HepG2 (cell line): ENCODE measurements around the gene TENM3. TPM values are rescaled to one million over a fixed set of nuclear protein-coding genes. Genes with fewer than 3 reads are reported as not detected.

Source experiments
- ATAC-seq: fragments of 200-7000 bp; cut with Tn5 transposase; 3 replicates; pipeline ENCODE4 v1.9.1; 2020; ENCODE audit warnings: mild to moderate bottlenecking, moderate library complexity
- BruUV-seq: library from RNA; stranded (reverse); fragments of 400-500 nt; replicated peaks from 2 replicates; lab custom pipeline; 2021; lab: Mats Ljungman, UMichigan
- CTCF ChIA-PET: fragments of 300-600 bp; formaldehyde crosslinking; extraction: SDS; loops from one replicate; lab custom pipeline; 2021; ENCODE audit warnings: low total read pairs, inconsistent platforms, low intra/inter-chr PET ratio; lab: Yijun Ruan, JAX
- POLR2A ChIA-PET: fragments of 350-600 bp; sonication (Branson Sonifier 250); formaldehyde crosslinking; loops from one replicate; lab custom pipeline; 2020; ENCODE audit warnings: antibody characterized with exemption, inconsistent platforms; lab: Yijun Ruan, JAX
- DNase-seq: peaks from one replicate; pipeline ENCODE4 v3.0.0-alpha.2; 2015; ENCODE audit warnings: low spot score
- FAIRE-seq: peaks from 3 replicates; lab custom pipeline; 2011; peaks lifted over from hg19 to GRCh38; lab: Jason Lieb, UNC
- H2AFZ ChIP-seq: one replicate; pipeline ENCODE4 v1.6.1; 2011; ENCODE audit warnings: low read length, inconsistent platforms
- H3K27ac ChIP-seq: fragments of 300-600 bp; 3 replicates; pipeline ENCODE4 v1.8.0; 2011; ENCODE audit warnings: mixed run types, mild to moderate bottlenecking, mixed read lengths, low read length, inconsistent platforms; ENCODE audit not compliant: insufficient read depth; ENCODE audit errors: extremely low read length
- H3K27me3 ChIP-seq, 2 experiments: fragments of 200-600 bp in 1 of 2; 2 replicates in 1 of 2; 3 replicates in 1 of 2; pipeline versions ENCODE4 v1.6.0 to v1.8.0; 2011; ENCODE audit warnings: low read length in 2 of 2, mild to moderate bottlenecking in 2 of 2, moderate library complexity in 2 of 2, inconsistent platforms in 1 of 2; ENCODE audit not compliant: insufficient read depth in 2 of 2, control insufficient read depth in 1 of 2
- H3K36me3 ChIP-seq, 2 experiments: fragments of 200-600 bp in 1 of 2; replicated peaks in 1 of 2; 2 replicates in 1 of 2; 3 replicates in 1 of 2; pipeline versions ENCODE4 v1.5.1 to v1.8.0; 2011; ENCODE audit warnings: low read length in 2 of 2, inconsistent platforms in 1 of 2; ENCODE audit not compliant: insufficient read depth in 2 of 2, control insufficient read depth in 1 of 2
- H3K4me1 ChIP-seq: 2 replicates; pipeline ENCODE4 v1.5.1; 2012; ENCODE audit warnings: low read length, inconsistent platforms; ENCODE audit not compliant: insufficient read depth
- H3K4me2 ChIP-seq: 2 replicates; pipeline ENCODE4 v1.6.0; 2011; ENCODE audit warnings: low read depth, low read length, inconsistent platforms
- H3K4me3 ChIP-seq, 3 experiments: fragments of 200-600 bp in 1 of 3; sonication (generic), shearing (Covaris generic) in 1 of 3; replicated peaks in 1 of 3; 2 replicates each; pipeline ENCODE4 v1.5.1; 2011 to 2016; ENCODE audit warnings: low read length in 3 of 3, inconsistent platforms in 2 of 3, low read depth in 2 of 3, mild to moderate bottlenecking in 2 of 3, control low read depth in 1 of 3, mixed read lengths in 1 of 3; ENCODE audit not compliant: insufficient read depth in 1 of 3
- H3K79me2 ChIP-seq: one replicate; pipeline ENCODE4 v1.6.1; 2011; ENCODE audit warnings: low read length, inconsistent platforms; ENCODE audit not compliant: insufficient read depth
- H3K9ac ChIP-seq: 2 replicates; pipeline ENCODE4 v1.6.0; 2011; ENCODE audit warnings: mild to moderate bottlenecking, low read depth, low read length, inconsistent platforms; ENCODE audit not compliant: insufficient read depth
- H3K9me3 ChIP-seq: 2 replicates; pipeline ENCODE4 v1.5.1; 2012; ENCODE audit warnings: mild to moderate bottlenecking, low read length
- H4K20me1 ChIP-seq: 2 replicates; pipeline ENCODE4 v1.6.0; 2011; ENCODE audit warnings: inconsistent platforms, mild to moderate bottlenecking, low read length, moderate library complexity; ENCODE audit not compliant: insufficient read depth
- ARID4A ChIP-seq: sonication (generic); formaldehyde crosslinking; IDR thresholded peaks from 2 replicates; pipeline ENCODE4 v1.5.0; 2020; ENCODE audit warnings: mild to moderate bottlenecking, missing genetic modification reagents, borderline replicate concordance
- CREM ChIP-seq, 2 experiments: sonication (generic) in 1 of 2; formaldehyde crosslinking in 1 of 2; IDR thresholded peaks; 2 replicates each; pipeline versions ENCODE4 v1.4.0 to v1.6.1; 2016 to 2020; ENCODE audit warnings: antibody characterized with exemption in 1 of 2, mild to moderate bottlenecking in 1 of 2, missing genetic modification reagents in 1 of 2
- FOSL2 ChIP-seq: sonication (generic); formaldehyde crosslinking; IDR thresholded peaks from 2 replicates; pipeline ENCODE4 v1.4.0; 2020; ENCODE audit warnings: missing genetic modification reagents
- HCFC1 ChIP-seq: fragments of 150-350 bp; IDR thresholded peaks from 2 replicates; pipeline ENCODE4 v1.6.1; 2014; ENCODE audit warnings: low read depth, low read length
- JUNB ChIP-seq: sonication (generic); formaldehyde crosslinking; IDR thresholded peaks from 2 replicates; pipeline ENCODE4 v1.8.0; 2022; ENCODE audit warnings: missing genetic modification reagents, mild to moderate bottlenecking, borderline replicate concordance
- MTA1 ChIP-seq: sonication (generic); formaldehyde crosslinking; IDR thresholded peaks from 2 replicates; pipeline ENCODE4 v1.4.0; 2020; ENCODE audit warnings: missing genetic modification reagents, mild to moderate bottlenecking, borderline replicate concordance
- PPARG ChIP-seq: conservative IDR thresholded peaks from 2 replicates; pipeline ENCODE4 v1.6.1; 2016; ENCODE audit warnings: missing biosample characterization, missing genetic modification reagents
- SPEN ChIP-seq: sonication (generic); formaldehyde crosslinking; IDR thresholded peaks from 2 replicates; pipeline ENCODE4 v1.5.1; 2020; ENCODE audit warnings: low read depth, mild to moderate bottlenecking, missing genetic modification reagents
- THRA ChIP-seq: sonication (generic); formaldehyde crosslinking; IDR thresholded peaks from 2 replicates; pipeline ENCODE4 v1.4.0; 2020; ENCODE audit warnings: missing genetic modification reagents, borderline replicate concordance
- U2AF2 ChIP-seq: fragments of 200-400 bp; formaldehyde crosslinking; IDR thresholded peaks from 2 replicates; pipeline ENCODE4 v1.6.1; 2017; ENCODE audit warnings: low read depth, mild to moderate bottlenecking, low read length
- XBP1 ChIP-seq: sonication (generic); formaldehyde crosslinking; IDR thresholded peaks from 2 replicates; pipeline ENCODE4 v1.5.0; 2020; ENCODE audit warnings: missing genetic modification reagents
- ZBTB3 ChIP-seq: sonication (generic); formaldehyde crosslinking; IDR thresholded peaks from 2 replicates; pipeline ENCODE4 v1.4.0; 2020; ENCODE audit warnings: low read depth, mild to moderate bottlenecking, moderate library complexity, missing genetic modification reagents, borderline replicate concordance
- ZNF329 ChIP-seq: sonication (generic); formaldehyde crosslinking; IDR thresholded peaks from 2 replicates; pipeline ENCODE4 v1.9.0; 2021; ENCODE audit warnings: low read depth, mild to moderate bottlenecking, missing genetic modification reagents
- ZNF382 ChIP-seq: sonication (generic); formaldehyde crosslinking; IDR thresholded peaks from 2 replicates; pipeline ENCODE4 v1.5.0; 2020; ENCODE audit warnings: missing genetic modification reagents, mild to moderate bottlenecking, borderline replicate concordance
- ZNF616 ChIP-seq: sonication (generic); formaldehyde crosslinking; IDR thresholded peaks from 2 replicates; pipeline ENCODE4 v1.5.0; 2020; ENCODE audit warnings: low read depth, mild to moderate bottlenecking, missing genetic modification reagents
- ZNF75D ChIP-seq: sonication (generic); formaldehyde crosslinking; IDR thresholded peaks from 2 replicates; pipeline ENCODE4 v1.8.1; 2023; ENCODE audit warnings: missing genetic modification reagents, mild to moderate bottlenecking, borderline replicate concordance
- ZUFSP ChIP-seq: sonication (generic); formaldehyde crosslinking; IDR thresholded peaks from 2 replicates; pipeline ENCODE4 v1.9.0; 2021; ENCODE audit warnings: missing genetic modification reagents, mild to moderate bottlenecking, borderline replicate concordance
- WGBS: methylation state at CpG from one replicate; pipeline ENCODE4 v1.1.6; 2017; ENCODE audit warnings: low lambda C conversion rate; 5-methylcytosine and 5-hydroxymethylcytosine counted together
- in situ Hi-C: cut with HindIII; loops from 2 replicates; pipeline ENCODE4 v1.10.0; 2017; ENCODE audit warnings: low pct_unique_long_range_greater_than_20kb; ENCODE audit not compliant: extremely low pct_ligation_motif_present
- intact Hi-C: fragments of 100-400 bp; cut with micrococcal nuclease; formaldehyde crosslinking; loops from one replicate; pipeline ENCODE4 v1.10.0; 2022; ENCODE audit not compliant: unreplicated experiment
- polyA plus RNA-seq, 8 experiments: library from polyadenylated mRNA; depleted of rRNA in 3 of 8; stranded (reverse) in 7 of 8; unstranded in 1 of 8; fragments of >200 nt; fragmentation: Illumina TruSeq in 4 of 8; extraction: Trizol in 4 of 8; gene quantifications; 2 replicates each; pipeline versions ENCODE4 v1.2.1 to v1.2.3, GENCODE V29; 2011 to 2016; ENCODE audit warnings: low read depth in 4 of 8, missing spikeins in 1 of 8, mixed read lengths in 1 of 8; ENCODE audit not compliant: insufficient read depth in 1 of 8
- total RNA-seq, 5 experiments: library from RNA; depleted of rRNA; stranded (reverse); fragments of >200 nt; fragmentation: Illumina TruSeq; extraction: Trizol; gene quantifications; 2 replicates each; pipeline ENCODE4 v1.2.3, GENCODE V29; 2016; ENCODE audit warnings: low read depth in 1 of 5

The TENM3 gene
- total and polyA plus RNA-seq, 2 of the 13 experiments (the other 11 are each of a cell fraction or from before 2014, with no cell fraction given) = 0.04 TPM; not detected in 1

GRCh38 chr4:182400081-182400480 lies 156.9 kb downstream of the TENM3 start (continued):
- no peak for TF ChIP-seq ZUFSP (CRISPR knock-in tag)
- TF ChIP-seq SPEN = no peak
- no peak for TF ChIP-seq ZNF329 (CRISPR knock-in tag)
- no peak for TF ChIP-seq ZBTB3 (CRISPR knock-in tag)
- no peak for TF ChIP-seq THRA (CRISPR knock-in tag)
- no peak for TF ChIP-seq PPARG (CRISPR knock-in tag)

- POLR2A ChIA-PET = no interaction called here
- H3K9ac ChIP-seq = no peak overlapping the region
- H3K27ac ChIP-seq = no peak overlapping the region
- 0 out of 5 replicates have a peak, but pooled peaks cover 0 to 4% of the 10 kb centered on the region in 2 experiments for H3K27me3 ChIP-seq
- H3K79me2 ChIP-seq = no peaks in the 10 kb centered on the region
- intact Hi-C loops (no loop called here), in situ Hi-C loops (no loop called here)
- no peaks in the 10 kb centered on the region for H3K36me3 ChIP-seq
- no peak overlapping the region for H3K4me3 ChIP-seq
- H3K4me2 ChIP-seq = no peak overlapping the region
- no peak for ATAC-seq
- no peak for FAIRE-seq
- CTCF ChIA-PET = no interaction called here
- H3K4me1 ChIP-seq = no peaks in the 10 kb centered on the region
- WGBS = 18% methylated on average over 7 of the region's 7 CpGs
- H3K9me3 ChIP-seq = no peaks in the 10 kb centered on the region
- BruUV-seq = no TSS peak
- H4K20me1 ChIP-seq = no peaks in the 10 kb centered on the region
- no peak overlapping the region for H2AFZ ChIP-seq
- no peak for DNase-seq
- no peak for TF ChIP-seq XBP1
- no peak for TF ChIP-seq ZNF616 (CRISPR knock-in tag)
- no peak for TF ChIP-seq ARID4A
- no peak for TF ChIP-seq ZNF75D (CRISPR knock-in tag)
- TF ChIP-seq ZNF382 (CRISPR knock-in tag) = no peak
- no peak for TF ChIP-seq HCFC1
- no peak for TF ChIP-seq FOSL2 (CRISPR knock-in tag)
- TF ChIP-seq MTA1 (CRISPR knock-in tag) = no peak
- no peak for TF ChIP-seq U2AF2
- TF ChIP-seq JUNB (CRISPR knock-in tag) = no peak
- no peak for TF ChIP-seq CREM (IDR thresholded peaks at IDR 0.05)
- TF ChIP-seq CREM (CRISPR knock-in tag; IDR thresholded peaks at IDR 0.05) = no peak
Measured at GRCh38 chr4:182400790-182401189, 157.6 kb downstream of the TENM3 start.
